Amniotic epithelial cell (primary cell): Measurements from ENCODE around the gene TOLLIP.
"Not testable (repeated sequence)": the region's sequence is repeated elsewhere in the genome, so short reads cannot be mapped to it uniquely, and the experiment has no call there.

Experiments
- DNase-seq: peaks from one replicate; pipeline ENCODE4 v3.0.0-alpha.2; 2010; ENCODE audit warnings: low read depth

TOLLIP gene

DNA sequence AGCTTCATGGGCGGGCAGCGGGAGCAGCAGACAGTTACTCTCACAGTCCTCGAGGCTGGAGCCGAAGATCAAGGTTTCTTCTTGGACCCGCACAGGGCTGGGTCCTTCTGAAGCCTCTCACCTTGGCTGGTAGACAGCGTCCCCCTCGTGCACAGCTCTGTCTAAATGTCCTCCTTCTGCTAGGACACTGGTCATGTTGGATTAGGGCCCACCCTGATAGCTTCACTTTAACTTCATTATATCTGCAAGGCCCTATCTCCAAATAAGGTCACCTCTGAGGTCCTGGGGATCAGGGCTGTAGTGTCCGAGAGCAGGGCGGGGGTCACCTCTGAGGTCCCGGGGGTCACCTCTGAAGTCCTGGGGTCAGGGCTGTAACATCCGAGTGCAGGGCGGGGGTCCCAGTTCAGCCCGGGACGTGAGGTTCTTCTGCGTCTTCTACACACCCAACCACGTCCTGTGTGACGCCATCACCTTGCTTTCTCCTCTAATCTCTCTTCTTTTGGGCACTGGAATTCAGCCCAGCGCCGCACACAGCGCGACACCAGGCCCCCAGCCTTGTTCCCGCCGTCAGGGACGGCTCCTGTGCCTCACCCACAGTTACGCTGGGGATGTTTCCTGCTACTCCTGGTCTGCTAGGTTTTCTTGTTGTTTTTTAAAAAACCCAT, 34.1 kb upstream of the TOLLIP start:
- no peak for DNase-seq

DNA sequence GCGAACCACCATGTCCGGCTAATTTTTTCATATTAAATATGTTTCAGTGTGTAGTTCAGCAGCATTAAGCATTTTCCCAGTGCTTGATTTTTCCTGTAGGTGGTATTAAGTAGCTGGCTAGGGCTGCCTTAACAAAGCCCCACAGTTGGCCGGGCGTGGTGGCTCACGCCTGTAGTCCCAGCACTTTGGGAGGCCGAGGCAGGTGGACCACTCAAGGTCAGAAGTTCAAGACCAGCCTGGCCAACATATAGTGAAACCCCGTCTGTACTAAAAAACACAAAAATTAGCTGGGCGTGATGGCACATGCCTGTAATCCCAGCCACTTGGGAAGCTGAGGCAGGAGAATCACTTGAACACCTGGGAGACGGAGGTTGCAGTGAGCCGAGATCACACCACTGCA, 33.5 kb upstream of the TOLLIP start:
- DNase-seq = no peak

DNA sequence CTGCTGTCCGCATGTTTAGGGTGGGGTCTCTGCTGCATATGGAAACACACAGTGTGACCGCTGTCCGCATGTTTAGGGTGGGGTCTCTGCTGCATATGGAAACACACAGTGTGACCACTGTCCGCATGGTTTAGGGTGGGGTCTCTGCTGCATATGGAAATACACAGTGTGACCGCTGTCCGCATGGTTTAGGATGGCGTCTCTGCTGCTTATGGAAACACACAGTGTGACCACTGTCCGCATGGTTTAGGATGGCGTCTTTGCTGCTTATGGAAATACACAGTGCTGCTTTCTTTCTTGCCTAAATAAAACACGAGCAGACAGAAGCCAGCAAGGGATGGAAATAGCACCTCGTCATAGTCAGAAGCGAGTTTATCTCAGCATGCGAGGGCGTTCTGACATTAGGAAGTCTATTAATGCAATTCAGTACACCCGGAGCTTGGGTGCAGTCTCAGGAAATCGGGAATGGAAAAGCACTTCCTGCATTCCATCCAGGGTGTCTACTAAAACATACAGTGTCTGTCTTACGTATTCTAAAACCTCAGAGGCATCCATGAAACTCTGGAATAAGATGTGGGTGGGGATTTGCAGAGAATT, 32.6 kb upstream of the TOLLIP start:
- DNase-seq = peak; percentile 64

DNA sequence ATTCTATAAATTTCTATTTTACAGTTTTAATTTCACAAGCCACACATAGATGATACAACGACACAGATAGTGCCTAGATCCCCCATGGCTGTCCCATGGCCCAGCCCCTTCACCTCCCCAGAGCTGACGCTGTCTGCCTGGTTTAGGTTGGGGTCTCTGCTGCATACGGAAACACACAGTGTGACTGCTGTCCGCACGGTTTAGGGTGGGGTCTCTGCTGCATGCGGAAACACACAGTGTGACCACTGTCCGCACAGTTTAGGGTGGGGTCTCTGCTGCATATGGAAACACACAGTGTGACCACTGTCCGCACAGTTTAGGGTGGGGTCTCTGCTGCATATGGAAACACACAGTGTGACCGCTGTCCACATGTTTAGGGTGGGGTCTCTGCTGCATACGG, 31.8 kb upstream of the TOLLIP start:
- DNase-seq = not testable (repeated sequence)

DNA sequence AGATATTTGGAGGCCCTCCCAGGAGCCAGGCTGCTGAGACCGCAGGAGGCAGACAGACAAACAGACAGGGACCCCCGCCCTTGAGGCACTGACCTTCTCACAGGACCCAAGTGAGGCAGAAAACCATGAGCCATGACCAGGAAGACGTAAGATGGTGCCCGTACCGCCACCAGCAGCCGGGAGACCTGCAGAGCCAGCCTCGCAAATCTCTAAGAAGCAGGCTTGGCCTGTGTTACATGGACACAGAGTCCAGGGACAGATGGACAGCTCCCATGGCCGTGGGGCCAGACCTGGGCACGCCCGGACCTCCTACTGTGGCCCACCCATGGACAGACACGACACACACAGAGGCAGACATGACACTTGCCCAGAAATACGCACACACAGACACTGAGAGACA, 30.7 kb upstream of the TOLLIP start:
- no peak for DNase-seq

DNA sequence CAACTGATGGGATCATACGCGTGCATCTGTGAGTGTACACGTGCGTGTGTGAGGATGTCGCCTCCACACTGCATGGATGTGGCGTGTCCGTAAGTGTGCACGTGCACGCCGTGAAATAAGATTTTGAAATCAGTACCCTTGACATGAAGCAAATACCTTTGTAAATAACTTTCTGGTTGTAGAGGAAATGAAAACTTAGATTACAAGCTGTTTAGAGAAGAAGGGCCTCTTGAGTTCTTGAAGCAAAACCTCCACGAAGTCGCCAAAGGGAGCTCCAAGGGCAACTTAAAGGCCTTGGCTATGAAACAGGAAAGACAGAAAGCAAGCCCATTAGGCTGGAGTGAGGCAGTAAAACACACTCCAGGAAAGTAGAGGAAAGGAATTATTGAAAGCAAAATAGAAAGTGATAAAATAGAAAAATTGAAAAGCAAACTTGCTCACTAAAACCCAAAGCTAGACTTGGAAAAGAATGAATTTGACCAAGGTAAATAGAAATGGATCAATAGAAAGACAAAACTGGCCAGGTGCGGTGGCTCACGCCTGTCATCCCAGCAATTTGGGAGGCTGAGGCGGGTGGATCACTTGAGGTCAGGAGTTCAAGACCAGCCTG, 29.7 kb upstream of the TOLLIP start:
- DNase-seq = no peak

DNA sequence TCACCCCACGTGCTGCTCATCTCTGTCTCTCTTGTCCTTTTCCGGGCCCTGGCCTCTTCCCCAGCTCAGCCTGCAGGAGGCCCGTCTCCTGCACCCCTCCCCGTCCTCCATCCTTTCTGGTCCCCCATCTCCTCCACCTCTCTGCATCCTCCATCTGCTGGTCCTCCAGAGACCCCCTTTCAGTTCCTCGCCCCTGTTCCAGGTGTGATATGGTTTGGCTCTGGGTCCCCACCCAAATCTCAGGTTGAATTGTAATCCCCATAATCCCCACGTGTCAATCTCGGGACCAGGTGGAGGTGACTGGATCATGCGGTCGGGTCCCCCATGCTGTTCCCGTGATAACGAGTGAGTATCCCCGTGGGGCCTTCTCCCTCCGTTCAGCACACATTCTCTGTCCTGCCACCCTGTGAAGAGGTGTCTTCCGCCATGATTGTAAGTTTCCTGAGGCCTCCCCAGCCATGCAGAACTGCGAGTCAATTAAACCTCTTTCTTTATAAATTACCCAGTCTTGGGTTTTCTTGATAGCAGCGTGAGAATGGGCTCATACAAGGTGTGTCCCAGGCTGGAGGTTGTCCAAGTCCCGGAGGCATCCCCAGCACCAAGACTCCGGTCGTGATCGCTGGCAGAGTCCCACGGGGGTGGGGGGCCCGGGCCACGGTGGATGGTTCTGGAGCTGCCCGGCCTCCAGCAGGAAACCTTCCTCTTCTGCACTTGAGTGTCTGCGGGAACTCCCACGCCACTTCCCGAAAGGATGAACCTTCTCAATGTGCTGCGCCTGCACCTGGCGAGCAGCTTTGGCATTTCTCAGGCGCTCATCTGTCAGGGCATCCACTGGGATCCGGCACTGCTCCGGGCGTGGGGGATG, 29.0 kb upstream of the TOLLIP start:
- no peak for DNase-seq

DNA sequence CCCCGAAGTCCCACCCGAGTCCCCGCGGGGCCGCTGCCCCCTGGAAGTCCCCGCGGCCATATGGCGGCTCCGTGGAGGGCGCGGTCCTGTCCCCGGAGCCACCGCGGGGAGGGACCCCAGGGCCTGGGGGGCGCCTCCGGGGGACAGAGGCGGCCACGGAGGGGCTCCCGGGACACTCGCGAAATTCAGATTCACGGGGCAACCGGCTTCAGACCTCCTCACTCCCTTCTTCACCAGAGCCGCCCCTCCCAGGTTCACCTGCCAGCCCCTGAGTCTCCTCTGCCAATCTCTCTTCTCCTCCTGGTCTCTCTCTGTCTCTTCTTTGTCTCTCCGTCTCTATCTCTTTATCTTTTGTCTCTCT, 28.2 kb upstream of the TOLLIP start:
- DNase-seq = no peak

DNA sequence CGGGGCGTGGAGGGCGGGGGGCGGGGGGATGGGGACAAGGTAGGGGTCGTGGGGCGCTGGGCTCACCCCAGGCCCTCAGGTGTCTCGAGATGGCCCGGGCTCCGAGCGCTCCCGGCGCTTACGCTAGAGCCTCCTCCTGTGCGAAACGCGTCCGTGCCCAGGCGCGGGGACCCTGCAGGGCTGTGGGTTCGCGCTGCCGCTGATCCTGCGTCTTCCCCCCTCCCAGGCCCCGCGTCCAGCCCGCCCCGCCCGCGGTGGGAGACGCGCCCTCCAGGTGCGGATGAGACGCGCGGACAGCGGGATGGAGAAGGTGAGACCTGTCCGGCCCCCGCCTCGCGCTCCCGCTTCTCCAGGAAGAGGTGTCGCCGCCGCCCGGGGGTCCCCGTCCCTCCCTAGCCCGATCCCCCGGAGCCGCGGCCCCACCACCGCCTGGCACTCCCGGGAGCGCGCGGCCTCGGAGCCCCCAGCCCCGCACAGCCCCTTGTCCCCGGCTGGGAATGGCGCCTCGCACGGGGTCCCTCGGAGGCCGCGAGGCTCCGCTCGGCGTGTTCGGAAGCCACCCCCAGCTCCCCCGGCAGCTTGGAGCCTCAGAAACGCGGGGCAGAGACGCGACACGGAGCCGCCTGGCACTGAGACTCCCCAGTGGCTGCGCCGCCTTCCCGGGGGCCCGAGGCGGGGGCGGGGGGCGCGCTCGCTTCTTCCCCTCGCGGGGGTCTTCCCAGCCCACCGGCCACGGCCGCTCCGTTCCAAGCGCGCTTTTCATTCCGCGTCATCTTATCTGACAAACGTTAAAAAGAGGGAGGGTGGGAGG, 27.6 kb upstream of the TOLLIP start:
- DNase-seq = no peak

DNA sequence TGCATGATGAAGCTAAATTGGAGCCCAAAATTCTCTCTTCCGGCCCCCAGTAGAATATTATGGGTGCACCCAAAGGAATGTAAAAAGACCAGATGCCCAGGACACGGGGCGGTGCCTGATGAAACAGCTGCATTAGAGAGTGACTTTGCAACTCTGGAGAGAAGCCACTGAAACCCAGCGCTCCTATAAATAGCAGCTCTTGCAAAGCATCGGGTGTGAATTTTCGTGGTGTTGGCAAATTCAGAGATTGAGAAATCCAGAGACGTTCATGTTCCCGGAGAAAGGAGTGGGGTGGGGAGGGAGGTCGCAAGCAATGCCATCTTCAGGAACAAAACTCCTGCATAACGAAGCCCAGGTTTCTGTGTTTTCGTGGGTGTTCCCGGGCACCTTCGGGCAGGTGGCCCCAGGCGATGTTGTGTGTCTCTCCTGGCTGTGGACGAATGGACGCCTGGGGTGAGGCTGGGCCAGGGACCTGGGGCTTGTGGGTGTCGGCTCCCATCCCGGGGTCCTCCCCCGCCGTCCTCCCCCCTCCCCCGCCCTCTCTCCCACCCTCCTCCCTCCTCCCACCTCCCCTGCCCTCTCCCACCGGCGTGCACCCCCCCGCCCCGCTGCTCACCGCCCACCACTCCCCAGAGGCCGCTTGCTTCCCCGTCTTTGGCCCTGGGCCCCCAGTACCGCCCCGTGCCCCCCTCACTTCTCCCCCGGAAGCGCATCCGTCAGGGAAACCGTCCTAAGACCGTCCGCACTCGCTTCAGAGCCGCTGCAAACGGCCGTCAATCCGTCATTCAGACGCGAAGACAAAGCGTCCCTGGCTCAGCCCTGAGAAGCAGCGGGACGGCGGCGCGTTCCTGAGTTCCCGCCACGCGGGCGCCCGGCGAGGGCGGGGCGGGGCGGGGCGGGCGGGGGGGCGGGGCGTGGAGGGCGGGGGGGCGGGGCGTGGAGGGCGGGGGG, 26.7 kb upstream of the TOLLIP start:
- DNase-seq = peak; percentile 91

DNA sequence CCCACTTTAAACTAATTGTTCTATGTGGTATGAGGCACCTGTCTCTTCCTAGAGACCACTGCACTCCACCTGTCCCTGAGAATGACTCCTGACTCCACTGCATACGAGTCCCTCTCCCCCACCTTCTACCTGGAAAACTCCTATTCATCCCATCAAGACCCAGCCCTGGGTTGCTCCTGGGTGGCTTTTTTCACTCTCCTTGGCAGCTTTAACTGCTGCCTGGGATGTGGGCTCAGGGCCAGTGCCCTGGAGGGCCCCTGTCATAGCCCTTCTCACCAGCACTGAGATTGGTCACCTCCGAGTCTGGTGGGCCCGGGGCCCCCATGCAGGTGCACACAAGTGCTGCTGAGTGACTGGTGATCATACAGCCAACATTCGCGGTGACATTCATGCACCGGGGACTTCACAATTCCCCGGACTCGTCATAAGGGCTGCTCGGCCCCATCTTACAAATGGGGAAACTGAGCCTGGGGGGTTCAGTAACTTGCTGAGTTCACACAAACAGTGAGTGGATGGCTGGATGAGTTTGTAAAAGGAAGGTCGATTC, 25.9 kb upstream of the TOLLIP start:
- no peak for DNase-seq

DNA sequence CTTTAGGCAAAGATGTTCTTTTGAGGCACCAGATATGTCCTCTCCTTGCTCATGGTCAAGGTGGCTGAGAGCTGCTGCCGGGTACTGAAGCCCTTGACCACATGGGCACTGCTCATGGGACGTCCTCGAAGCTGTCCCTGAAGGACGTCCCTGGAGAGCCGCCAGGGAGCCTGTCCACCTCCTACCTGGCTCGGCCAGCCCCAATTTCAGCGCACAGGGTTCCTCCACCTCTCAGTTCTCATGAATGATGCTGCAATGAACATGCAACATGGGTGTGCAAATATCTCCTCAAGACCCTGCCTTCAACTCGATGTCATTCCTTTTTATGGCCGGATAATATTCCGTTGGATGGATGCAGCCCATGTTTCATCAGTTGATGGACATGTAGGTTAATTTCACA, 24.4 kb upstream of the TOLLIP start:
- DNase-seq = no peak

DNA sequence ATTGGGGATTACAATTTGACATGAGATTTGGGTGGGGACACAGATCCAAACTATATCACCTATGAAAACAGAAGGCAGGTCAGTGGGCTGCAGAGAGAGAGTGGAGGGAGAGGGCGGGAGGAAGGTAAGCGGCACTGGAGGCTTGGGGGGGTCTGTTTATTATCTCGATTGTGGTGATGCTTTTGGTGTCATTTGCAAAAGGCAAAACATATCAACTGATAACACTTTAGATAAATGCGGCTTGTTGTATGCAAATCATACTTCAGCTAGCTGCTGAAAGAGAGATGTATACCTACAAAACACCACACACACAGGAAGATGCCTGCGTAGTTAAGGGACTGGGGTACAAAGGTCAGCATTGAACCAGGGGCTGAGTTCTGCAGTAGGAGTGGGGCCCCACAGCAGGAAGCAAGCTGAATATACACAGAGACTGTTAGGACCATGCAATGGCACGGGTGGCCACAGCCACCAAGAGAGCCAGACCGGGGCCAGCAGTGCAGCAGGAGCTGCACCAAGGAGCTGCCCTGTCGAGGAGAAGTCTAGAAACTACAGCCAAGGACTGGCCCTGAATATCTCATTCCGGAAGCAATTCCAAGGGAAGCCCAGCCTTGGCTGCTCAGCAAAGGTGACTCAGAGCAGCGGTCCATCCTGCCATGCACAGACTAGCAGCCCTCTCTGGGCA, 23.8 kb upstream of the TOLLIP start:
- no peak for DNase-seq

DNA sequence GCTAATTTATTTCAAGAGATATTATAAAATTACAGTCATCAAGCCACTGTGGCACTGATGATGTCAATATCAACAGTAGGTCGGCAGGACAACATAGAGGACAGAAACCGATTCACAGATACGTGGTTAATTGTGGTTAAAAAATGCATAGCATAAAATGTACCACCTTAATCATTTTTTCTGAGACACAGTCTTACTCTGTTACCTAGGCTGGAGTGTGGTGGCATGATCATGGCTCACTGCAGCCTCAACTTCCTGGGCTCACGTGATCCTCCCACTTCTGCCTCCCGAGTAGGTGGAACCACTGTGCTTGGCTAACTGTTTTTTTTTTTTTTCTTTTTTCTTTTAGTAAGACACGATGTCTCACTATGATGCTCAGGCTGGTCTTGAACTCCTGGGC, 21.0 kb upstream of the TOLLIP start:
- DNase-seq = no peak

DNA sequence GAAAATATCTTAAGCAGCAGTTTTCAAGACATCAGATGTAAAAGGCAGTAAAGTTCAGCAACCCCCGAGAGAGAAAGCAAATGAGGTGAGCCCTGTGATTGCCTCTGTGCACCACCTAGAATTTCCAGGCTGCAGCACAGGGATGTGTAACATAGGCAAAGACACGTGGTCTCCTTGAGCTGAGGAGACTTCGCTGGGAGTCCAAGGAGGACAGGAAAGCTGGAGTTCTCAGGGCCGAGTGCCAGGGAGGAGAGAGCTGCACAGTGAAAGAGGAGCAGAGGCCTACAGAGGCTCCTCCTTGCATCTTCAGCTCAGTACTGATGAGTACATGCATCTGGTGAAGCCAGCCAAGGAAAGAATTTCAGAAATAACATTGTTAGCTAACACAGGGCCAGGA, 17.6 kb upstream of the TOLLIP start:
- DNase-seq = peak; percentile 68

DNA sequence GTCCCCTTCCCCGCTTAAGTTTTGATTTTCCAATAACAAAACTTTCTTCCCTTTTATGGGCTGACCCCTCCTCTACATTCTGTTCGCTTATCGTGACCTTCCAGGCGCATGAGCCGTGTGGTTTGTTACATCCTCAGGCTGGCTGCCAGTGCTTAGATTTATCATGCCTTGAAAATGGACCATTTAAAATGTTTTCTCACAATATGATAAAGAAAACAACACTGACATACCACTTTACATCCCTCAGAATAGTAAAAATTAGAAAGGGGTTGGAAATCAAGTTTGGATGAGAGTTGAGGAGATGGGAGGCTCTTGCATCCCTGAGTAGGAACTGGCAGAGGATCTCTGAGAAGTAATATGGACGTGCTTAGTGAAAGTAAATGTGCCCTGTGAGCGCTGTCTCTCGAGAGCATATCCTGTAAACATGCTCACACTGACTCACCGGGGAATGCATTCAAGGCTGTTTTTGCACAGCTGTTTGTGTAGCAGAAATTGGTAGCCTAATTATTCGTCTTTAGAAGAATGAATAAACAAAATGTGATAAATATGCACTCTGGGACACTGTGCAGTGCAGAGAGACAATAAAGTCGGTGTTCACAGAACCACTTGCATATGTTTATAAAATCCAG, 17.1 kb upstream of the TOLLIP start:
- DNase-seq = peak; percentile 82

DNA sequence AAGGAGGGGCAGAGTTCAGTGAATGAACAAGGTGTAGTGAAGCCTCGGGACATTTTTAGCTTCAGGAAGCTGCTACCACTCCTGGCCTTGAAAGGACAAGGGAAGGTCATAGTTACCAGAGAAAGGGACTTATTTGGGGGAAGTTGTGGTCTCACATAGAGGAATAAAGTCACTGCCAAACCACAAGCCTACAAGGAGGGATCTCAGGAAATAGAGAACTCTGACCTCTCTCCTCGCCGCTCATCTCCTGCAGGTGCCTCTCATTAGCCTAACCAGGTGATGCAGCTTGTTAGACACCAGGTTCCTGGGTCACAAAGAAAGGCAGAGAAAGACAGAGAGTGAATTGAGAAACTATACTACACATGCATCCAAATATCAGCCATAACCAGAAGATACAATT, 14.3 kb upstream of the TOLLIP start:
- no peak for DNase-seq

DNA sequence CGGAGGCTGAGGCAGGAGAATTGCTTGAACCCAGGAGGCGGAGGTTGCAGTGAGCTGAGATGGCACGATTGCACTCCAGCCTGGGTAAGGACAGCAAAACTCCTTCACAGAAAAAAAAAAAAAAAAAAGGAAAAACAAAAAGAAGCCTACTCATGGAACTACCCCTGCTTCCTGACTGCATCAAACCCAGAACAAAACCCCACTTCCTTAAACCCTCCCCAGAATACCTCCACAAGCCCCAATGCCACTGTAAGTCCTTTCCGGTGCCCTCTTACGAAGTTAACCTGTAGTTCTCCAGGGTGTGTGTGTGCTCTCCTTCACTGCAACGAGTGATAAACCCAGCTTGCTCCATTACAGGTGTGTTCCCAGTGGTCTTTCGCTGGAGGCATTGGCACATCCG, 8.6 kb upstream of the TOLLIP start:
- DNase-seq = no peak

DNA sequence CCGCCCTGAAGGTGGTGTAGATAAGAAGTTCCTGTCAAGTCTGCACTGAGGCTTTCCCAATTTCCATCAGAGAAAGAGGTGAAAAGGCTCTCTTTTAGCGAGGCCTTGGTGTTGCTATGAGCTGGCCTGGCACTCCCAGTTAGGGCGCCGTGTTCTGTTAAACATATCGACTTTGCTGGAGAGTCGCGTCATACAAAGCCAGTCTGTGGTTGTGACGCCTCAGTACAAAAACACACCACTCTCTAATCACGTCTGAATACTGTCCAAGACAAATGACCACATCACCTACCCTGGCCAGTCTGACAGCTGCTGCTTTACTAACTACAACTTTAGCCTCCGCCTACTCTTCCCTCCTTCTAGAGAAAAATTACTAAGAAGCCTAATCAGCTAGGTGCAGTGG, 8.0 kb upstream of the TOLLIP start:
- no peak for DNase-seq
